ENCODE data around the gene NME4. TPM values are rescaled to one million over a fixed set of nuclear protein-coding genes. Genes with fewer than 3 reads are reported as not detected.

NME4 gene
- total and polyA plus RNA-seq, 2 donors (not counting 1 experiment from before 2014, with no cell fraction given): 48.7 to 61.9 TPM

- CTCF ChIA-PET: interaction anchor here (1.0 to 1.3 kb wide), 2 partner anchors 25 to 319 kb away, joined by 3 to 4 read pairs; no protein-coding TSS in a partner anchor
- Histone ChIP-seq H3K4me1 (ENCODE audit: control insufficient read depth in 2 of 2, insufficient read depth in 2 of 2, low read length in 2 of 2) (peaks cover 16 to 22% of the 10 kb centered on the region in 2 donors), H3K79me2 (ENCODE audit: control insufficient read depth, insufficient read depth, low read length) (peaks cover 30% of the 10 kb centered on the region), H4K20me1 (ENCODE audit: control insufficient read depth, insufficient read depth, low read length, poor library complexity, severe bottlenecking) (peaks cover 11% of the 10 kb centered on the region), H3K9ac (ENCODE audit: low read length) (peak overlapping the region; percentile 68), H3K27ac (ENCODE audit: low read length in 2 of 2) (peak overlapping the region in 1 of 2 donors; percentile 92), H2AFZ (ENCODE audit: insufficient read depth, low read depth, low read length, poor library complexity, severe bottlenecking) (peak overlapping the region; percentile 86), H3K4me2 (replicated peaks; ENCODE audit: low read depth, low read length, poor library complexity, severe bottlenecking) (peak overlapping the region; percentile 86), H3K4me3 (ENCODE audit: control extremely low read depth in 1 of 5, extremely low read depth in 1 of 5, insufficient read depth in 1 of 5, low read depth in 2 of 5, low read length in 4 of 5) (peak overlapping the region in 4 of 5 experiments; percentile 52 to 71 (median 62)), H3K27me3 (replicated peaks in 1 of 4; ENCODE audit: control extremely low read depth in 1 of 4, control insufficient read depth in 3 of 4, insufficient read depth in 4 of 4, low read length in 3 of 4) (peaks cover 0 to 14% (median 2%) of the 10 kb centered on the region in 4 experiments), H3K36me3 (replicated peaks in 1 of 2; ENCODE audit: control extremely low read depth in 1 of 2, control insufficient read depth in 1 of 2, extremely low read depth in 1 of 2, insufficient read depth in 2 of 2, low read length in 1 of 2) (no peaks in the 10 kb centered on the region), H3K9me3 (ENCODE audit: control extremely low read depth in 1 of 3, control insufficient read depth in 2 of 3, insufficient read depth in 1 of 3, low read length in 2 of 3) (no peaks in the 10 kb centered on the region)
- H3K4me1 Mint-ChIP-seq: peaks cover 25% of the 10 kb centered on the region
- peak overlapping the region; percentile 93 for H3K4me3 Mint-ChIP-seq
- DNase-seq (no peak), ATAC-seq (ENCODE audit: low read depth) (peak; percentile 52)
- intact Hi-C loops (cut with micrococcal nuclease): loop anchor here (1.0 to 5.0 kb wide), 4 partner anchors 24 to 102 kb away; partner anchors contain the start of genes CAPN15, DECR2 and PGAP6
- peaks cover 8% of the 10 kb centered on the region for H3K27me3 Mint-ChIP-seq
- under 1% methylated on average over 63 of the region's 63 CpGs for WGBS (ENCODE audit: insufficient coverage)
- H3K9me3 Mint-ChIP-seq (ENCODE audit: insufficient read depth): no peaks in the 10 kb centered on the region
- POLR2A ChIA-PET: interaction anchor here (0.6 to 2.8 kb wide), 3 partner anchors 24 to 73 kb away, joined by 3 to 13 read pairs (median 7); partner anchors contain the start of genes DECR2 and MRPL28
- TF ChIP-seq CTCF (IDR thresholded peaks at IDR 0.05): no peak
- TF ChIP-seq EZH2 (IDR thresholded peaks at IDR 0.05; ENCODE audit: borderline replicate concordance, insufficient read depth, low read depth, low read length, poor library complexity, severe bottlenecking): no peak
- peak overlapping the region; percentile 15 for H3K27ac Mint-ChIP-seq
These were observed 28.7 kb downstream of the NME4 start for GRCh38 chr16:425740-426114.
